Stimulated activated naive CD4-positive, alpha-beta T cell (primary cell): ENCODE measurements around the gene ANAPC16.
"Not testable (repeated sequence)": the region's sequence is repeated elsewhere in the genome, so short reads cannot be mapped to it uniquely, and the experiment has no call there.

Experiments used
- DNase-seq, 6 experiments: peaks; one replicate each; lab custom pipeline; 2025; lab: John Stamatoyannopoulos, UW

Gene ANAPC16

GRCh38 chr10:72211832-72212231, 4.0 kb upstream of the ANAPC16 start:
- DNase-seq: not testable (repeated sequence)

GRCh38 chr10:72218325-72218724, 2.5 kb downstream of the ANAPC16 start:
- DNase-seq: no peak

DNA sequence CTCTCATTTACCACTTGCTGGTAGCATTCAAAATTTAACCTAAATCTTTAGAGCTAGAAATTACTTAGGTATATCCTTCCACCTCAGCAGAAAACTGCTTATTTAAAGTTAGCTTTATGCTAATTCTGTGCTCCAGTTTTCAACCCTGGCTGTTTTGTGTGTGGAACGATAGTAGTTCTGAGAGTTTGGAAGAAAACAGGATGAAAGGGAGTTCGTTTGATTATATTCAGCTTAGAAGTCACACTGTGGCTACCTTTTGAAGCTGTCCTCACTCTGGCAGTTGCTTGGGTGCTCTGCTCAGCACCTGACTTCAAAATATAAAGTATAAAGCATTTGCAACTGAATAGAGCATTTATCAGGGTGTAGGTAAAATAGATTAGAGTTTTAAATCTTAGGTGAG, 2.9 kb downstream of the ANAPC16 start:
- DNase-seq: peak in 3 of 6 experiments; percentile 8 to 34 (median 34)

DNA sequence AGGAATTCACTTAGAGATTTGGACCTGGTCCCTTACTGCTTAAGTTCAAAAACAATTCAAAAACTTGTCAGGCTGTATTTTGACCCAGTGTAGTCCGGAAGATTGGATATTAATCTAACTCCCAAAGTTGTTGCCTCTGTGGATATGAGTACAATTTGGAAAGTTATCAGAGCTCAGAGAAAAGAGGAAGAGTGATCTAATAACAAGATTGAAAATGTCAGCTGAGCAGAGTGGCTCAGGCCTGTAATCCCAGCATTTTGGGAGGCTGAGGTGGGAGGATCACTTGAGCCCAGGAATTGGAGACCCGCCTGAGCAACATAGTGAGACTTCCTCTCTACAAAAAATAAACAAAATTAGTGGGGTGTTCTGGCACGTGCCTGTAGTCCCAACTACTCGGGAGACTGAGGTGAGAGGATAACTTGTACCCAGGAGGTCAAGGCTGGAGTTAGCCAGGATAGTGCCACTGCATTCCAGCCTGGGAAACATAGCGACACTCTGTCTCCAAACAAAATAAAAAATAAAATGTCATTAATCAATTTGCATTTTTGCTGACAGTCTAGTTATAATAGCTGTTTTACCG, 3.5 kb downstream of the ANAPC16 start:
- DNase-seq: no peak

DNA sequence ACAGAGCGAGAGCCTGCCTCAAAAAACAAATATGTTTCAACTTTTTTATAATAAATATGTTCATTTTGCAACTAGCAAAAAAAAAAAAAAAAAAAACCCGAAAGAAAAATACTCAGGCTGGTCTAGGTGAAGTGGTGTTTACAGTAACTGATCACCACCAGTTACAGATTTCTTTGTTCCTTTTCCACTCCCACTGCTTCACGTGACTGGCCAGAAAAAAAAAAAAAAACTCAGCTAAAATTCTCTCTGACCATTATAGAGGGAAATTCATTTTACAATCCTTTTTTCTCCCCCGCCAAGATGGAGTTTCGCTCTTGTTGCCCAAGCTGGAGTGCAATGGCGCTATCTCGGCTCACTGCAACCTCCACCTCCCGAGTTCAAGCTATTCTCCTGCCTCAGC, 4.8 kb downstream of the ANAPC16 start:
- DNase-seq: no peak

GRCh38 chr10:72221278-72221677, 5.5 kb downstream of the ANAPC16 start:
- DNase-seq: no peak

- DNase-seq: no peak
These were observed 7.9 kb downstream of the ANAPC16 start for GRCh38 chr10:72223743-72224101.

DNA sequence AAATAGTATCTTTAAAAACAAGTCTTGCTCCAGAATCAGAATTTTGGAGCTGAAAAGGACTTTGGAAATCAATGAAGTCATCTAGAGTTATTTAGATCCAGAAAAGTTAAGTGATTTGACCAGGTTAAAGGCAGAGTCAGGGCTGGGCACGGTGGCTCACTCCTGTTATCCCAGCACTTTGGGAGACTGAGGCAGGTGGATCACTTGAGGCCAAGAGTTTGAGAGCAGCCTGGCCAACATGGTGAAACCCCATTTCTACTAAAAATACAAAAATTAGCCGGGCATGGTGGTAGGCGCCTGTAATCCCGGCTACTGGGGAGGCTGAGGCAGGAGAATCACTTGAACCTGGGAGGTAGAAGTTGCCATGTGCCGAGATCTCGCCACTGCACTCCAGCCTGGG, 8.4 kb downstream of the ANAPC16 start:
- DNase-seq: not testable (repeated sequence)

DNA sequence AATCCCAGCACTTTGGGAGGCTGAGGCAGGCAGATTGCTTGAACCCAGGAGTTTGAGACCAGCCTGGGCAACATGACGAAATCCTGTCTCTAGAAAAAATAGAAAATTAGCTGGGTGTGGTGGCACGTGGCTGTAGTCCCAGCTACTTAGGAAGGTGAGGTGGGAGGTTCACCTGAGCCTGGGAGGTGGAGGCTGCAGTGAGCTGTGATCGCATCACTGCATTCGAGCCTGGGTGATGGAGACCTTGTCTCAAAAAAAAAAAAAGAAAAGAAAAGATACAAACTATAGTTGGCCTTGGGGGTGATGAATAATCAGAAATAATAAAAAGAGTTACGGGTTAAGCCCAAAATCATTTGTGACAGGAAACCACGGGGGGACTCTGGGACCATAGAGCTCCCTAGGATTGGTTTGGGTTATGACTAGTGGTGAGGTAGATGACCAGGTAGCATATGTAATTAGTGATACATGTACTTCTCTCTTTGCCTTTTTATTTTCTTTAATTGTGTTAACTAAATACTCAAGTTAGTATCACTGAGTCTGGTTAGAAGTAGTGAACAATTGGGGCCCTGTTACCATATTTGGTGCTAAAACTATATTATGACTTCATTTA, 10.7 kb downstream of the ANAPC16 start:
- DNase-seq: no peak

DNA sequence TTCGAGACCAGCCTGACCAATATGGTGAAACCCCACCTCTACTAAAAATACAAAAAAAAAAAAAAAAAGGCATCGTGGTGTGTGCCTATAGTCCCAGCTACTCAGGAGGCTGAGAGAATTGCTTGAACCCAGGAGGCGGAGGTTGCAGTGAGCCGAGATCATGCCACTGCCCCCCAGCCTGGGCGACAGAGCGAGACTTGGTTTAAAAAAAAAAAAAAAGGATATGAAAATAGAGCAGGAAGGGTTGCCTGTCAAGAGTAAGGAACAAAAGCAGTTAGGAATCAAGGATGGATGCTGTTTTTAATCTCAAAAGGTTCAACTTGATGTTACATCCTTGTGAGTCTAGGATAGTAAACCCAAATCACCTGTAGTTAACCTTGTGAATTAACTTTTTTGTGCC, 12.0 kb downstream of the ANAPC16 start:
- DNase-seq: no peak

- DNase-seq: no peak
These were observed 12.5 kb downstream of the ANAPC16 start for GRCh38 chr10:72228318-72228751.

DNA sequence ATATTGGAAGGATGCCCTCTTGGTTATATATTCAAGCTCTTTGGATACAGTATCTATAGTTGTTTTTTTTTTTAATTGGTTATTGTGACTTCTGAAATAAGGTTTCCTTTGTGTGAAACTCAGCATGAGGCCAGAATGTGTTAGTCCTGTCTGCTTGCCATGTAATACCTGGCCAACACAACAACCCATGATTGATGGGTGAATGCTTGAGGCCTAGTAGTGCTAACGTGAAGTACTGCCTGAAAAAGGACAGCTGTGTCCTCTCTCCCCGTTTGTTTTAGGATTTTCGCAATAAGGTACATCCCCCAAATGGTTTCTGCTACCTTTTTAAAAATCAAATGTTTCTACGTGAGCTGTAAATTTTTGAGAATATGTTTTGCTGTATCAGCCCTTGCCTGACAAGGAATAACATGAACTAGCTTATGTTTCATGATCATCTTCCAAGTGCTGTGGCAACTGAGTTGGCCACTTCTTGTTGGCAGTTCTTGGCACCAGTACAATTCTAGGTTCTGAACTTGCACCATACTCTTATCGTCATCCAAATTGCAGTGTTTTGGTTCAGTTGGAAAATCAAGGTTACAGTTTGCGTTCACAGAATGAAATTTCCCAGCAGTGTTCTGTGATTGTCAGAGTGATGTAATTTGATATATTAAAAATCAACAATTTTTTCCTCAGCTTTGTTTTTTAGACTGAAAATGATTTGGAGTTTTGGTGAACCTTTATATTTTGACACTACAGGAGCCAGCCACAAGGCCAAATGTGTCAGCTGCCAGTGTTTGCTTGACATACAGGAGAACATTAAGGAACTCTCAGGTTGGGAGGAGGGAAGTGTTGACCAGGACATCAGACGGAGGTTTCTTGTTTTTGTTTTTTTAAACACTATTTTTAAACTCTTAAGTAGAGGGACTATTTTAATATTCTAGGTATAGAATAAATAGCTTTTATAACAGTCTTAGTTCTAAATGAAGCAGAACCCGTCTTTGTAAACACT, 13.7 kb downstream of the ANAPC16 start:
- DNase-seq: no peak

DNA sequence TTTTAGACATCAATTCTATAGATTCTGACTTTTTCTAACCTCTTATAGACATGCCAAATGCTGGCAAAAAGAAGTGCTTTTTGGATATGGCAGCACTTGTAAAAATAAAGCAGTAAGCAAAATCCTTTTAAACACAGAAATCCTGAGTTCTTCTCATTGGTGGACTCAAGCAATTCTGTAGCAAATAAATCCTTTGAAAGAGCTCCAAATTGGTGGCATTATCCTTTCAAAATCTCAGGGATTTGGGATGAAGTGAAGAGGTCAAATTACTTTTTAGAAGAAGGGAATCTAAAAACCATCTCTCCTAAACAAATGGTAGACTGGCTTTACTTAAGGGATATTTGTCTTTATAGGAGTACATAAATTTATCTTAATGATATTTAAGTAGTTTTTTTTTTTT, 17.8 kb downstream of the ANAPC16 start:
- DNase-seq: no peak

DNA sequence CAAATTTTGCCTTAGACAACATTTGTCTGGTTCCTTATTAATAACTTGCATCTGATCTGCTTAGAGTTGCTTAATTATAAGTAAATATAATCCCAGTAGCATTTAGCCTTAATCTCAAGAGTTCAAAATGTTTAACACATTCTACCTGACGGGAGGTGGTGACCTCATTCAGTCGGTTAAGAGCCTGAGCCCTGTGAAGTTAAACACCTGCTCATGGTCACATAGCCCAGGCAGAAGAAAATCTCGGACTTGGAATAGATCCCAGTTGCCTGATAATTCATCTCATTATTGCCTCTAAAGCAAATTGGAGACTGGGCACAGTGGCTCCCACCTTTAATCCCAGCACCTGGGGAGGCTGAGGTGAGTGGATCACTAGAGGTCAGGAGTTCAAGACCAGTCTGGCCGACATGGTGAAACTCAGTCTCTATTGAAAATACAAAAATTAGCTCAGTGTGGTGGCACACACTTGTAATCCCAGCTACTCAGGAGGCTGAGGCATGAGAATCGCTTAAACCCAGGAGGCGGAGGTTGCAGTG, 18.8 kb downstream of the ANAPC16 start:
- no peak for DNase-seq

DNA sequence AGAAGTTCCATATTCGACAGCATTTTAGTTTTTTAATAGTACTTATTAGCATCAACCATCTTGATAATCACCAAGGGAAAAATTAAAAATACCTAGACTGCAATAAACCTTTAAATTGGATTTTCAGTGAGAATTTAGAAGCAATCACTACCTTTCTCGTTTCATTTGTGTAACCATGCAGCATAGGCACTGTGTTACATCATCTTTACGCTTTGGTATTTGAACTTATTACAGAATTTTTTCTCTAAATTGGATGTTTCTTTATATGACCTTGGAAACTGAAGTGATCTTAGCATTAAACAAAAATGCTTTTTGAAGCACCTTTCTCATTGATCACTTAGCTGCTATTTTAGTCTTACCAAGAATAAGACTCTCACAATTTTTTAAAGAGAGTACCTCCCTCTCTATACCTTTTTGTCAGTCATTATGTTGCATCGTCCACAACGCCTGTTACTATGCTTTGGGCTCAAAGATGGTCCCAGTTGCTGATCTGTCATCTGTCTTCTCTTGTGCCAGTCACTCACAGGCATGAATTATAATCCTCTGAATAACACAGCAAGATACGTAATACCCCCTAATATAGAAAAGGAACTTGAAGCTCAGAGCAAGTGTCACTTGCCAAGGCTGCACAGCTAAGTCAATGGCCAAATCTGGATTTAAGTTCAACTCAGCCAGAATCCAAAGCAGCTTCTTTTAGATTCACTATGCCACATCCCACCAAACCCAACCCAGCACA, 19.9 kb downstream of the ANAPC16 start:
- DNase-seq: no peak

DNA sequence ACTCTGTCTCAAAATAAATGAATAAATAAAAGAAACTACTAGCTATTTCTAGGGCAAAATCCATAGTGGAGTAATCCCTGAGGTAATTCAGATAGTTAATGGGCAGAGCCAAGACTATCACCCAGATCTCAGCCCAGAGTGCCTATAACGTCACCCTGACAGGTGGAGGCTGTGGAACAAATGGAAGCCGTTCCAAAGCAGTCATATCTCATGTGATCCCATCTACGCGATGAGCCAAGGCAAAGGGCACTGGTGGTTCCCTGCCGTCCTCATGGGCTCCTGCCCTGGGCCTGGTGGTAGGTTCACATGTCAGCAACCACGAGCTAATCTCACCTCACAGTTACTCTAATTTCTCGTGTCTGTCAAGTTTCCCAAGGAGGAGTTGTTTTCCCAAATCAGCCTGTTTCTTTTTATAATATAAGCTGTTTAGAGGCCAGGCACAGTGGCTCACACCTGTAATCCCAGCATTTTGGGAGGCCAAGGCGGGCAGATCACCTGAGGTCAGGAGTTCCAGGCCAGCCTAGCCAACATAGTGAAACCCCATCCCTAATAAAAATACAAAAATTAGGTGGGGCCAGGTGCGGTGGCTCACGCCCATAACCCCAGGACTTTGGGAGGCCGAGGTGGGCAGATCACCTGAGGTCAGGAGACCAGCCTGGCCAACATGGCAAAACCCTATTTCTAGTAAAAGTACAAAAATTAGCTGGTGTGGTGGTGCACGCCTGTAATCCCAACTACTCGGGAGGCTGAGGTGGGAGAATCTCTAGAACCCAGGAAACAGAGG, 22.8 kb downstream of the ANAPC16 start:
- DNase-seq: no peak

GRCh38 chr10:72239409-72239808, 23.6 kb downstream of the ANAPC16 start:
- no peak for DNase-seq

GRCh38 chr10:72240371-72240770, 24.6 kb downstream of the ANAPC16 start:
- no peak for DNase-seq

DNA sequence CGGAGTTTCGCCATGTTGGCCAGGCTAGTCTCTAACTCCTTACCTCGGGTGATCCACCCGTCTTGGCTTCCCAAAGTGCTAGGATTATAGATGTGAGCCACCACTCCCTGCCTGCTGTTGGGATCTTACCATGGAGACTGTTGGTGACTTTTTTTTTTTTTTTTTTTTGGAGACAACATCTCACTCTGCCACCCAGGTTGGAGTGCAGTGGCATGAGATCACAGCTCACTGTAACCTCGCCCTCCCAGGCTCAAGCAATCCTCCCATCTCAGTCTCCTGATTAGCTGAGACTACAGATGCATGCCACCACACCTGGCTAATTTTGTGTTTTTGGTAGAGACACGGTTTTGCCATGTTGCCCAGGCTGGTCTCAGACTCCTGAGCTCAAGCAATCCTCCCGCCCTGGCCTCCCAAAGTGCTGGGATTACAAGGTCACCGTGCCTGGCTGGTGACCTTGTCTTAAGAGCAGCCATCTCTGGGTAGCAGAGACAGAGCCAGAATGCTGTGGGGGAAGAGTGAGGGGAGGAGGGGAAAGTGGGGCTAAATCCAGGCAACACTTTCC, 26.0 kb downstream of the ANAPC16 start:
- DNase-seq: no peak

DNA sequence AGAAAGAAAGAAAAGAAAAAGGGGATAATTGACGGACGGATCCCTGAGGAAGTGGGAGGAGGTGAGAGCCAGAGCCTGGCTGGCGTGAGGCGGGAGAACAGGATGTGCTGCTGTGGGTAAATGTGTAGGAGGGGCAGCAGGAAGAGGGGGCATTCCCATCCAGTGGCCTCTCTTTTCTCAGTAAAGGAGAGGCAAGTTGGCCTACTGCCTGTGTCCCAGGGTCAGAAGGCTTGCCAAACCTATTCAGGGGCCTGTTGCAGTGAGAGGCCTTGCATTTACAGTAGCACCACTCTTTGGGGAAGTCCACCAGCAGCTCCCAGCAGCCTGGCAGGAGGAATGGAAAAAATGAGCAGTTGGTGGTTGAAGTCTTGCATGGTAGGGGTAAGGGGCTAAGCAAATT, 26.9 kb downstream of the ANAPC16 start:
- no peak for DNase-seq
